Breast epithelium (tissue), 4 donors: Measurements from ENCODE around the gene DLGAP3. TPM values are rescaled to one million over a fixed set of nuclear protein-coding genes. Genes with fewer than 3 reads are reported as not detected.

Source experiments
- DNase-seq, 2 donors: peaks; one replicate each; pipeline ENCODE4 v3.0.0-alpha.2; 2019; ENCODE audit warnings: low spot score in 2 of 2
- H3K27ac ChIP-seq, 2 donors: fragments of 200-600 bp; sonication (generic) in 1 of 2; one replicate each; pipeline ENCODE4 v1.5.1; 2016 to 2019; ENCODE audit warnings: mild to moderate bottlenecking in 1 of 2
- H3K27me3 ChIP-seq, 2 donors: fragments of 200-600 bp; sonication (generic) in 1 of 2; one replicate each; pipeline versions ENCODE4 v1.5.1 to v1.6.0; 2017 to 2019; ENCODE audit warnings: control low read depth in 1 of 2, mild to moderate bottlenecking in 1 of 2
- H3K36me3 ChIP-seq: fragments of 200-600 bp; one replicate; pipeline ENCODE4 v1.5.1; 2019
- H3K4me1 ChIP-seq, 2 donors: fragments of 200-600 bp; sonication (generic); one replicate each; pipeline ENCODE4 v1.5.1; 2016 to 2019; ENCODE audit warnings: control low read depth in 1 of 2
- H3K4me3 ChIP-seq, 3 donors: fragments of 200-600 bp; sonication (generic); 1 replicate in 2 of 3; 2 replicates in 1 of 3; pipeline ENCODE4 v1.5.1; 2016 to 2019; ENCODE audit warnings: mild to moderate bottlenecking in 3 of 3, moderate library complexity in 2 of 3
- H3K9me3 ChIP-seq, 2 donors: fragments of 200-600 bp; sonication (generic) in 1 of 2; one replicate each; pipeline ENCODE4 v1.5.1; 2016 to 2019; ENCODE audit warnings: control low read depth in 1 of 2
- CTCF ChIP-seq, 3 donors: fragments of 450-650 bp; IDR thresholded peaks; one replicate each; pipeline ENCODE4 v1.5.1; 2016 to 2017; ENCODE audit warnings: antibody characterized with exemption in 3 of 3, mild to moderate bottlenecking in 3 of 3, moderate library complexity in 3 of 3
- POLR2A ChIP-seq: fragments of 450-650 bp; IDR thresholded peaks from one replicate; pipeline ENCODE4 v1.6.1; 2016; ENCODE audit warnings: antibody characterized with exemption, mild to moderate bottlenecking, moderate library complexity
- POLR2AphosphoS5 ChIP-seq, 3 donors: sonication (generic); formaldehyde crosslinking; IDR thresholded peaks; one replicate each; pipeline ENCODE4 v1.6.1; 2017; ENCODE audit warnings: antibody characterized with exemption in 3 of 3
- intact Hi-C: fragments of 100-400 bp; cut with DNase I; formaldehyde crosslinking; loops from one replicate; pipeline ENCODE4 v1.15.1; 2023; ENCODE audit warnings: low total_unique reads
- total RNA-seq, 3 donors: library from RNA; depleted of rRNA; stranded (reverse); fragments of >200 nt; gene quantifications; one replicate each; pipeline ENCODE4 v1.1.0, GENCODE V29; 2016

DLGAP3 gene
- total RNA-seq, 3 donors from 2014 or later = 0.15 to 0.33 (median 0.16) TPM

GRCh38 chr1:34871443-34872132, 57.9 kb downstream of the DLGAP3 start:
- H3K9me3 ChIP-seq = no peaks in the 10 kb centered on the region
- TF ChIP-seq POLR2AphosphoS5 (IDR thresholded peaks at IDR 0.05) = no peak
- no peak for TF ChIP-seq CTCF (IDR thresholded peaks at IDR 0.05)
- no peak for TF ChIP-seq POLR2A
- intact Hi-C loops = no loop called here
- H3K27me3 ChIP-seq = peaks cover 0 to 42% of the 10 kb centered on the region in 2 donors
- H3K27ac ChIP-seq = no peak overlapping the region
- no peak overlapping the region for H3K4me3 ChIP-seq
- no peaks in the 10 kb centered on the region for H3K4me1 ChIP-seq
- DNase-seq = no peak
- no peaks in the 10 kb centered on the region for H3K36me3 ChIP-seq

- no peaks in the 10 kb centered on the region for H3K9me3 ChIP-seq
- no peak for DNase-seq
- TF ChIP-seq POLR2A = no peak
- no peak for TF ChIP-seq POLR2AphosphoS5 (IDR thresholded peaks at IDR 0.05)
- TF ChIP-seq CTCF (IDR thresholded peaks at IDR 0.05) = no peak
- intact Hi-C loops = no loop called here
- no peak overlapping the region for H3K27ac ChIP-seq
- H3K36me3 ChIP-seq = no peaks in the 10 kb centered on the region
- peaks cover 0 to 34% of the 10 kb centered on the region in 2 donors for H3K27me3 ChIP-seq
- H3K4me3 ChIP-seq = no peak overlapping the region
- H3K4me1 ChIP-seq = no peaks in the 10 kb centered on the region
Observed at GRCh38 chr1:34870395-34870794, 59.1 kb downstream of the DLGAP3 start.

- no peaks in the 10 kb centered on the region for H3K4me1 ChIP-seq
- peaks cover 0 to 29% of the 10 kb centered on the region in 2 donors for H3K27me3 ChIP-seq
- DNase-seq = no peak
- no peaks in the 10 kb centered on the region for H3K9me3 ChIP-seq
- TF ChIP-seq POLR2AphosphoS5 (IDR thresholded peaks at IDR 0.05) (no peak), CTCF (IDR thresholded peaks at IDR 0.05) (no peak), POLR2A (no peak)
- intact Hi-C loops = no loop called here
- H3K4me3 ChIP-seq = no peak overlapping the region
- no peak overlapping the region for H3K27ac ChIP-seq
- no peaks in the 10 kb centered on the region for H3K36me3 ChIP-seq
Observed at GRCh38 chr1:34869760-34870159, 59.7 kb downstream of the DLGAP3 start.

- H3K36me3 ChIP-seq = no peaks in the 10 kb centered on the region
- H3K27me3 ChIP-seq = peaks cover 0 to 18% of the 10 kb centered on the region in 2 donors
- DNase-seq = no peak
- no peak for TF ChIP-seq POLR2A
- TF ChIP-seq POLR2AphosphoS5 (IDR thresholded peaks at IDR 0.05) = no peak
- TF ChIP-seq CTCF (IDR thresholded peaks at IDR 0.05) = no peak
- no peaks in the 10 kb centered on the region for H3K9me3 ChIP-seq
- H3K4me3 ChIP-seq = no peak overlapping the region
- intact Hi-C loops = no loop called here
- H3K27ac ChIP-seq = no peak overlapping the region
- no peaks in the 10 kb centered on the region for H3K4me1 ChIP-seq
Observed at GRCh38 chr1:34868230-34869049, 61.0 kb downstream of the DLGAP3 start.

- no peak overlapping the region for H3K4me3 ChIP-seq
- H3K27me3 ChIP-seq = peaks cover 0 to 7% of the 10 kb centered on the region in 2 donors
- no peaks in the 10 kb centered on the region for H3K4me1 ChIP-seq
- no peaks in the 10 kb centered on the region for H3K9me3 ChIP-seq
- no peak for DNase-seq
- H3K36me3 ChIP-seq = no peaks in the 10 kb centered on the region
- H3K27ac ChIP-seq = no peak overlapping the region
- TF ChIP-seq POLR2AphosphoS5 (IDR thresholded peaks at IDR 0.05) = no peak
- TF ChIP-seq CTCF (IDR thresholded peaks at IDR 0.05) = no peak
- no peak for TF ChIP-seq POLR2A
- intact Hi-C loops = no loop called here
Observed at GRCh38 chr1:34867415-34867814, 62.0 kb downstream of the DLGAP3 start.
